ENCODE results near the gene LPIN1. TPM values are rescaled to one million over a fixed set of nuclear protein-coding genes. Genes with fewer than 3 reads are reported as not detected.
A peak's percentile ranks its signal among the peaks of the same experiment; 100 is the strongest.

The LPIN1 gene
- total RNA-seq, 1 donor from 2014 or later: 43.0 TPM

DNA sequence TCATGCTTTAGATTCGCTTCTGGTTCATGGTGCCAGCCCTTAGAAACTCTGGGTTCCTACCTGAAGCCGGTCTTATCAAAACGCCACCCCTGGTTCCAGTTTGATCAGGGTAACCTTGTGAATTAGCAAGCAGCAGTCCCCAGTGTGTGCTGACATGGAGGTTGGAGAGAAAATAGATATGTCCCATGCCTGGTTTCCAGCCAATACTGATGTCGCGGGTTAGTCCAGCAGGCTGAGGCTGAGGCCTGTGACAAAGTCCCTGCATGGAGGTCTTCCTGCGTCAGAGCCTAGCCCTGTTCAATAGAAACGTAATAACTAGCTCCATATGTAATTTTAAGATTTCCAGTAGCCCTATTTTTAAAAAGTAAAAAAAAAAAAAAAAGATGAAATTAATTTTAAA lies 28.2 kb downstream of the LPIN1 start:
- Histone ChIP-seq H3K36me3 (peaks cover 74% of the 10 kb centered on the region), H3K4me1 (peaks cover 41% of the 10 kb centered on the region), H3K4me3 (no peak overlapping the region), H3K27ac (replicated peaks) (peak overlapping the region; percentile 46), H3K27me3 (ENCODE audit: low read depth) (no peaks in the 10 kb centered on the region), H3K9me3 (replicated peaks) (no peaks in the 10 kb centered on the region)
- no peak for DNase-seq
- TF ChIP-seq, protein P1, sequence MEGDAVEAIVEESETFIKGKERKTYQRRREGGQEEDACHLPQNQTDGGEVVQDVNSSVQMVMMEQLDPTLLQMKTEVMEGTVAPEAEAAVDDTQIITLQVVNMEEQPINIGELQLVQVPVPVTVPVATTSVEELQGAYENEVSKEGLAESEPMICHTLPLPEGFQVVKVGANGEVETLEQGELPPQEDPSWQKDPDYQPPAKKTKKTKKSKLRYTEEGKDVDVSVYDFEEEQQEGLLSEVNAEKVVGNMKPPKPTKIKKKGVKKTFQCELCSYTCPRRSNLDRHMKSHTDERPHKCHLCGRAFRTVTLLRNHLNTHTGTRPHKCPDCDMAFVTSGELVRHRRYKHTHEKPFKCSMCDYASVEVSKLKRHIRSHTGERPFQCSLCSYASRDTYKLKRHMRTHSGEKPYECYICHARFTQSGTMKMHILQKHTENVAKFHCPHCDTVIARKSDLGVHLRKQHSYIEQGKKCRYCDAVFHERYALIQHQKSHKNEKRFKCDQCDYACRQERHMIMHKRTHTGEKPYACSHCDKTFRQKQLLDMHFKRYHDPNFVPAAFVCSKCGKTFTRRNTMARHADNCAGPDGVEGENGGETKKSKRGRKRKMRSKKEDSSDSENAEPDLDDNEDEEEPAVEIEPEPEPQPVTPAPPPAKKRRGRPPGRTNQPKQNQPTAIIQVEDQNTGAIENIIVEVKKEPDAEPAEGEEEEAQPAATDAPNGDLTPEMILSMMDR (IDR thresholded peaks at IDR 0.05; ENCODE audit: borderline replicate concordance): no peak
- intact Hi-C loops (cut with micrococcal nuclease): no loop called here

DNA sequence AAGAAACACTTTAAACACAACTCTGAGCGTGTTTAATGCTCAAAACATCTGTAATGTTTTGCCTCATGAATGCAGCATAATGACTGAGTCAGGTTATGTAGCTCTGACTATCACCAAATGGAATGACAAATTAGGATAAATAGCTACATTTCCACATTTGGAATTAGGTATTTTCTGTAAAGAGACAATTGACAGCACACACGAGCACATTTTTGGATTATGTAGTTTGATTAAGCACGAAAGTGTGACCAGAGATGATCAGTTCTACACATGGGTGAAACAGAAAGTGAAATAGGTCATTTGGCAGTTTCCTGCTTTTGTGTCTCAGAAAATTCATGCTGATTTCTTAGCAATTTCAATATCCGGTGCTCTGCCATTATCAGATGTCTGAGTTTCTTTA lies 29.0 kb downstream of the LPIN1 start:
- H3K36me3 ChIP-seq: peaks cover 74% of the 10 kb centered on the region
- H3K9me3 ChIP-seq (replicated peaks): no peaks in the 10 kb centered on the region
- no peak for DNase-seq
- peak overlapping the region; percentile 46 for H3K27ac ChIP-seq (replicated peaks)
- intact Hi-C loops (cut with micrococcal nuclease): loop anchor here (5.0 kb wide), 1 partner anchor 83 kb away; no protein-coding TSS in a partner anchor
- TF ChIP-seq, protein P1 (IDR thresholded peaks at IDR 0.05; ENCODE audit: borderline replicate concordance): no peak
- H3K4me1 ChIP-seq: peaks cover 41% of the 10 kb centered on the region
- no peaks in the 10 kb centered on the region for H3K27me3 ChIP-seq (ENCODE audit: low read depth)
- no peak overlapping the region for H3K4me3 ChIP-seq

DNA sequence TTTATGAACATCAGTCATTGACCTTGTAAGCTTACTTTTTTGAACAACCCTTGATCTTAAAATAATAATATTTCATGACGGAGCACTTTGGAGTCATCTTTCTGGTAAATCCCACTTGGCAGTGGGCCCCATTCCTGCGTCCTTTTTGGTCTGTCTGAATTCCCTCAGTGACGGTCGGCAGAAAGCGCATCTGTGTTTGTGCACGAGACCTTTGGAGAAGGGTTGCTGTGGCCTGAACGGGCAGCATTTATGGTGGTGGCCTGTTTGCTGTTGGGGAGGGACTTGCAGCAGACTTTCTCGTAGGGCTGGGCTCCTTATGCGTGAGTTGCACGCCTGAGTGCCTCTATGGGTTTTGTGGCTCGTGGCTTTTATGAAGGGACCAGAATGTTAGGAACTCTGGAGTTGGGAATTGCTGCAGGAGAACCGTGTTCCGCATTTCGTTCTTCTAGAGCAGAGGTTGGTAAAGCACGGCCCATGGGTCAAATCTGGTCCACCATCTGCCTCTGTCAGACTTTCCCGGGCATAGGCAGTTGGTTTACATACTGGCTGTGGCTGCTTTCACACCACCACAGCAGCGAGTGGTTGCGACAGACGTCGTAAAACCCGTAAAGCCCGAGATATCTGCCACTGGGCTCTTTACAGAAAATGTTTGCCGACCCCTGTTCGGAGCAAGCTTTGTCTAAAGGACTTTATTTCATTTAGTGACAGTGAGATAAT lies 30.8 kb downstream of the LPIN1 start:
- intact Hi-C loops (cut with micrococcal nuclease): loop anchor here (5.0 kb wide), 1 partner anchor 85 kb away; no protein-coding TSS in a partner anchor
- DNase-seq: no peak
- H3K9me3 ChIP-seq (replicated peaks): no peaks in the 10 kb centered on the region

DNA sequence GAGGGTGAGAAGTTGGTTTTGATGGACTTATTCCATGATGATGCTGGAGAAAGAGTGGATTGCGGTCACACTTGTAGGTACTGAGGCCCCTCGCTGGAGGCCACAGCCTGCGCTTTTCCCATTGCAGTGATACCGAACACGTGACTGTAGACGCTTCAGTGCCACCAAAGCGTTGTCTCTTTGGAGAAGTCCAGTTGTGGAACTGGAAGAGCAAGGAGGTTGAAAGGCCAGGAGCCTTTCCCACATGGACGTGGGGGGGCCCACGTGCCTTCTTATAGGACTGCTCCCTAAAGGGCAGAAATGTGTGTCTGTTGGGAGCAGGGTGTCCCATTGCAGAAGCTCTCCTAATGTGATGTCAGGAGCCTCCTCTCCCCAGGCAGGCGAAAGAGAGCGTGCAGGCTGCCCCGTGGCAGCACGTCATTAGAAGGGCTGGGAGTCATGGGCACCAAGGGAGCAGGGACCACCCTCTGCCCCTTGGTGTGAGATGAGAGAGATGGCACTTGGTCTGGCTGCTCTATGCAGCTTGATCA lies 31.5 kb downstream of the LPIN1 start:
- TF ChIP-seq, protein P1 (IDR thresholded peaks at IDR 0.05; ENCODE audit: borderline replicate concordance): no peak
- H3K9me3 ChIP-seq (replicated peaks): no peaks in the 10 kb centered on the region
- no peak for DNase-seq
- H3K4me3 ChIP-seq: no peak overlapping the region
- peaks cover 76% of the 10 kb centered on the region for H3K36me3 ChIP-seq
- intact Hi-C loops (cut with micrococcal nuclease): loop anchor here (5.0 kb wide), 1 partner anchor 86 kb away; no protein-coding TSS in a partner anchor
- no peaks in the 10 kb centered on the region for H3K27me3 ChIP-seq (ENCODE audit: low read depth)
- H3K27ac ChIP-seq (replicated peaks): no peak overlapping the region
- H3K4me1 ChIP-seq: peaks cover 34% of the 10 kb centered on the region

More for the DNA sequence above, 30.8 kb downstream of the LPIN1 start:
- no peak overlapping the region for H3K27ac ChIP-seq (replicated peaks)
- peaks cover 76% of the 10 kb centered on the region for H3K36me3 ChIP-seq
- TF ChIP-seq, protein P1 (IDR thresholded peaks at IDR 0.05; ENCODE audit: borderline replicate concordance): no peak
- peaks cover 38% of the 10 kb centered on the region for H3K4me1 ChIP-seq
- no peaks in the 10 kb centered on the region for H3K27me3 ChIP-seq (ENCODE audit: low read depth)
- H3K4me3 ChIP-seq: no peak overlapping the region

DNA sequence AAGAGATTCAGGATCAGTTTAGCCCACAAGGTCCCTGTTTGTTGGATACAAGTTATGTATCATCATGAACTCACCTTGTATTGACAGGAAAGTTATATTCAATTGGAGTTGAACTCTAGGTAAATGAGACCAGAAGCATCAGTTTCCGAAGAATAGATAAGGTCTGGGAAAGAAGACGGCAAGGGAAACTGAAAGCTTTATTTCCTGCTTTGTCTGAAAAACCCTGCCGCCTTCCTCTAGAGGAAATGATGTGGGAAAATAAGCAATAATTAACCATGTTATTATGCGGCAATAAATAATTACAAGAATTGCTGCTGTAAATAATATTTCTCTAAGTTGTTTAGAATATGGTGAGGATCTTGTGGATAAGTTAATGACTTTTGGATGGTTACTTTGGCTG lies 32.0 kb downstream of the LPIN1 start:
- DNase-seq: no peak
- Histone ChIP-seq H3K4me3 (no peak overlapping the region), H3K36me3 (peaks cover 76% of the 10 kb centered on the region), H3K4me1 (peaks cover 34% of the 10 kb centered on the region), H3K9me3 (replicated peaks) (no peaks in the 10 kb centered on the region), H3K27me3 (ENCODE audit: low read depth) (no peaks in the 10 kb centered on the region), H3K27ac (replicated peaks) (no peak overlapping the region)
- TF ChIP-seq, protein P1 (IDR thresholded peaks at IDR 0.05; ENCODE audit: borderline replicate concordance): no peak
- intact Hi-C loops (cut with micrococcal nuclease): loop anchor here (5.0 kb wide), 1 partner anchor 86 kb away; no protein-coding TSS in a partner anchor

Data from left ventricle myocardium inferior (tissue), 1 donor.